NOMO-1 treated with DMSO at 0.1 percent for 48 hours (cell line): ENCODE data around the gene CASK.
"Not testable (repeated sequence)": the region's sequence is repeated elsewhere in the genome, so short reads cannot be mapped to it uniquely, and the experiment has no call there.

Experiments
- DNase-seq: peaks from one replicate; lab custom pipeline; 2025; ENCODE audit not compliant: unreplicated experiment; lab: John Stamatoyannopoulos, UW

CASK gene

DNA sequence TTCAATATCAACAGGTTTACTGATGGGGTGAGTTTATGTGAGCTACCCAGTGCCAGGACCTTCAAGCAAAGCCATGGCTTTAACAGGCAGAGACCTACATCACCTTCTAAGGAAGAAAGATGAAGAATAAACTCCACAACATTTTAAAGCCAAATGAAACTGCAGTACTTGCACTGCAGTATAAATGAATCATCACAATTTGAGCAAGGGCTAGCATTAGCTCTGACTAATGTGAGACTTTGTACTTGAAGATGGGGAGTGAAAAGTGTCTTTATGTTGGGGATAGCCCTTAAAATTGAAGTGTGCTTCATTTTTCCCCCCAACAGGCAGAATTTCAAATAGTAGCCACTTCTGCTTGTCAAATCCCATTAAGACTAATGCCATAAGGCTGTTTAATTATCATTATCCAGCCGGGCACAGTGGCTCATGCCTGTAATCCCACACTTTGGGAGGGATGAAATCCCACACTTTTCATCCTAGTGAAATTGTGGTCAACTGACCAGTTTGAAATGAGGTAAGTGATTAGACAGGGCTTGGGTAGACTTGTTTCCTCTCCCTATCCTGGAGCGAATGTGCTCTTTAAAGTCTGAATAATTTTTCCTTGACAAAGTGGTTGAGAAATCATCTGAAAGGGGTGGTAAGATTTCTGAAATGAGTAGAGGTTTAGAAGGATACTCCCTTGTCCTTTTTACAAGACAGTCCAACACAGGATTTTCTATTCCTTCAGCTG, 261.8 kb downstream of the CASK start:
- no peak for DNase-seq

DNA sequence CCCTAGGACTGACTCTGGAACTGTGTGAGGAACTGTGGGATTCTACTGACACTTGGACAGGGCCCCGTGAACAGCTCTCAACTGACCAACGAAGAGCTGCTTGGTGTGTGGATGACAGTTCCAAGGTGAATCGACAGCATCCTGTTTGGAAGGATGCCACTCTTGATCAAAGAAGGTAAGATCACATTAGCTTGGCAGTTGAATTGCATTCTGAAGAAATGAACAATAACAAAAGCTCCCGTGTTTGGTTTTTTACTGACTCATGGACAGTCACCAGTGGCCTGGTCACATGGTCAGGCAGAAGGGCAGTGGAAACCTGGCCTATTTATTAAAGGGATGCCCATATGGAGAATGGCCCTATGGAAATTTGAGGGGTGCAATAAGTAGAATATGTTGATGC, 267.7 kb downstream of the CASK start:
- DNase-seq: no peak

GRCh38 chrX:41655101-41655500, 268.3 kb downstream of the CASK start:
- no peak for DNase-seq

GRCh38 chrX:41653125-41653524, 270.2 kb downstream of the CASK start:
- no peak for DNase-seq

DNA sequence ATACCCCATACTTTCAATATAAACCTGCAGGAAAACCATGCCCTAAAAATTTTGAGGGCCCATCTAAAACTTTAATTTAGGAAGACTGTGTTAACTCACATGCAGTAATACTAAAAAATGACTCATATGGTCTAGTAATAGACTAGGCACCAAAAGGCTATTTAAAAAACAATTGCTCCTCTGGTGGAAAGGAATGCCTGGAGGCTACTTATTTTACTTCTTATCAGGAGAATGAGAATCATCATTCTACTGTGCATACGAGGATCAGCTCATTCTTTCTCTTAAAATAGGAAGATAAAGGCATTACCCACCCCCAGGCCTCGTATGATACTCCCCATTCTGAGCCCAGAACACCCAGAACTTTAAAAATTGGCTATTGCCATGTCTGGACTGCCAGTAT, 277.2 kb downstream of the CASK start:
- not testable (repeated sequence) for DNase-seq

- peak; percentile 83 for DNase-seq
Observed at GRCh38 chrX:41634284-41634683, 289.1 kb downstream of the CASK start.

DNA sequence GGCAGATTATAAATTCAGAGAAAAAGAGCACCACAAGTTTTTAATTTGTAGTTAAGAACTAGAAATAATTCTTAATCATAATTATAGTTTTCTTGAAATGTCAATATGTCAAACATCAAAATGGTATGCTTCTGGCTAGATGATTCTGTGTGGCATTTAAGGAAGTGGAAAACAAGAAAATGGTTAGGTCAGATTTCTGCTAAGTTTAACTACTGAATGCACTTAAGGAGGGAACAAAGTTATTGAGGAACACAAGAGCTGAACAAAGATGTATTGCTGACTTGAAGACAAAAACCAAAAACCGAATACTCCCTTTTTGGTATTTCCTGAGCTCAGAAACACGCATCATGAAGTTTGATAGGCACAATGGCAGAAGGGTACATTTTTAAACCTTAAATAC, 293.3 kb downstream of the CASK start:
- DNase-seq: no peak

DNA sequence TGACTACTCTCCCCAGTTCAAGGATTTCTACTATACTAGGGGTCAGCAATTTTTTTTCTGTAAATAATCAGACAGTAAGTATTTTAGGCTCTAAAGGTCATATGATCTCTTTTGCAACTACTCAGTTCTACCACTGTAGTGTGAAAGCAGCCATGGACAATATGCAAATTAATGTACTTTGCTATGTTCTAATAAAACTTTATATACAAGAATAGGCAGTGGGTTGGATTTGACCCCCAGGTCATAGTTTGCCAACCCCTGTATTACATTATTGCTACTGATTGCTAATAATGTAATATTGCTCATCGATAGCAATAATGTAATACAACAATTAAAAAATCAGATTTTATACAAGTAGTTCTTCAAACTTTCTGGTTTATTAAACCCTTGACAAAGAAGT, 293.8 kb downstream of the CASK start:
- no peak for DNase-seq

GRCh38 chrX:41621222-41621723, 302.1 kb downstream of the CASK start:
- no peak for DNase-seq

DNA sequence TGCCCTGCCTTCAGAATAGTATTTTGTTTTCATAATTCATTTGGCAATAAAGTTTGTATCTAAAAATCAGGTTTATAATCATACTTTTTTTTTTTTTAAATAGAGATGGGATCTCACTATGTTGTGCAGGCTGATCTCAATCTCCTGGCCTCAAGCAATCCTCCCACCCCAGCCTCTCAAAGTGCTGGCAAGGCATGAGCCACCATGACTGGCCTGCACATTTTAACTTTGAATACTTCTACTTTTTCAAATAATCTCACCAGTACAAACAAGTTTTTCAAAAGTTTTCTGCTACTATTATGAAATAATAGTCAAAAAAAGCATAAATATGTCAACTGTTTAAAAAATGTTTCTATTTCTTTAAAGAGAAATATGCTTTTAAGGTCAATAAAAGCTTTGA, 304.1 kb downstream of the CASK start:
- no peak for DNase-seq

GRCh38 chrX:41616935-41617334, 306.4 kb downstream of the CASK start:
- no peak for DNase-seq

- DNase-seq: no peak
Observed at GRCh38 chrX:41616255-41616654, 307.1 kb downstream of the CASK start.

DNA sequence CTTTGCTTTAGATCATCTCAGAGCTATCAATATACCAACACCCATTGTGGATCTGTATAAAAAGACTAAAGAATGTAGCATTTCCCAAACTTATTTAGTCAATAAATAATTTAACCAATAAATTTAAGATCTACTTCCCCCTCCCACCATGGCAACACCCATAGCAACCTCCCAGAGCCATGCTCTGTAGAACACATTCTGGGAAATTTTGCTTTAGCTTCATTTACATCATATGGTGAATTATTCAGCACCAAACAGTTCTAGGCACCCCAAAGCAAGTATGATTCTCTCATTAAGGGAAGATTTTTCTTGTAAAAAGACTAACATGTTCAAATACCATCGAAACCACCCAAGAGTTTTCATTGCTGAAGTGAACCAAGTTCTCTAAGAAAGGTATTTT, 315.1 kb downstream of the CASK start:
- no peak for DNase-seq

GRCh38 chrX:41607264-41607832, 316.0 kb downstream of the CASK start:
- no peak for DNase-seq

DNA sequence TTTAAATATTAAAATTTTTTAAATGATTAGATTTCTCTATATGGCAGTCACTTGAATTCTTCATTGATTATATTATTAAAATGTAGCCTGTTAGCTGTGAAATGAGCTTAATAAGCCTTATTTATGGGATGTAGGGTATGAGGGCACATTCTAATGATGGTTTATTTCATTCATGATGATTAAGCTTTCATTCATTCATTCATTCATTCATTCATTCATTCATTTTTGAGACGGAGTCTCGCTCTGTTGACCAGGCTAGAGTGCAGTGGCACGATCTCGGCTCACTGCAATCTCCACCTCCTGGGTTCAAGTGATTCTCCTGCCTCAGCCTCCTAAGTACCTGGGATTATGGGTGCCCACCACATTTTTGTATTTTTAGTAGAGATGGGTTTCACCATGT, 317.3 kb downstream of the CASK start:
- not testable (repeated sequence) for DNase-seq

DNA sequence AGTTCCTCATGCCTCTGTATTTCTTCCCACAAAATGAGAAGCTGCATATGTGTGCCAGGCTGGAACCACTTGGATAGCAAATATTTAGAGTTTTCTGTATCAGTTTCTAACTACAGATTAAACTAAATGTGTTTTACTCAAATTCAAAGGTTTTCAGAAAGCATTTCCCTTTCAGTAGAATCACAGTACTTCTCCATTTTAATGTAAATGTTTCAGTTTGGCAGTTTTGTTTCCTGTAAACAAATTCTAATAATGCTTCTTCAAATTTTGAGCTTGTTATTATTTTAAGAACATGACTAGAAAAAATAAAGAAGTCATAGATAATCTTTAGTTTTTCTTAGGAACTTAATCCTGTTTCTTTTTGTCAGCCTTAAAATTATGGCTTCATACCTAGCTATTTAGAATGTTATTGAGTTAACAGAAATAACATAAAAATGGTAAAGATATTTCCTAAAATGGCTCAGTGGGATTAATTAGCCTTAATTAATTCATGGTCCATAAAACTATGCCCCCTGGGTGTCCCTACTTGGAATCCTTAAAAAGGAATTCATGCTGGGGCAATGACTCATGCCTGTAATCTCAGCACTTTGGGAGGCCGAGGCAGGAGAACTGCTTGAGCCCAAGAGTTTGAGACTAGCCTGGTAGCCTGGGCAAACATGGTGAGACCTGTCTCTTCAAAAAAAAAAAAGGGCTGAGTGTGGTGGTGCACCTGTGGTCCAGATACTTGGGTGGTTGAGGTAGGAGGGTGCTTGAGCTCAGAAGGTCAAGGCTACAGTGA, 318.4 kb downstream of the CASK start:
- no peak for DNase-seq

GRCh38 chrX:41604177-41604576, 319.2 kb downstream of the CASK start:
- no peak for DNase-seq

GRCh38 chrX:41603596-41603995, 319.8 kb downstream of the CASK start:
- DNase-seq: no peak

DNA sequence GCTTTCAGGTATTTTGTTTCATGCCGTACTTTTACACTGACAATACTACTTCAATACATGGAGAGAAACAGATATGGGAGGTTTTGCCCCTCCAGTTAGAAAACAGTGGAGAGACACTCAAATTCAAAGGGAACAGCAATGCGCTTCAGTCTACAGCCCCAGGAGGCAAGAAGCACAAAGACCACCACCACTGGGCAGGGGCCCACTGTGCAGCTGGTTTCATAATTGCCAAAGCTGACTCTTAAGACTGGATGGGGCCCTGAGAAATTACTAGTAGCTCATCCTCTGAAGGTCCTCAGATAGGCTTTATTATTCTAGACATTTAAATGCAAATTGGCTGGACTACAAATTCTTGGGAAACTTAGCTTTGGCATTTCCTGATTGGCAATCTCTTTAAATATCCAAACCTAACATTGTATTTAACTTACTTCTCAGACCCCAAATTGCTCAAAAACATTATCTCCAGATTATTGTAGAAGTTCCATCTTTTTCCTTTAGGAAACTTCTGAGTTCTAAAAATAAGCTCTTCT, 320.5 kb downstream of the CASK start:
- no peak for DNase-seq

DNA sequence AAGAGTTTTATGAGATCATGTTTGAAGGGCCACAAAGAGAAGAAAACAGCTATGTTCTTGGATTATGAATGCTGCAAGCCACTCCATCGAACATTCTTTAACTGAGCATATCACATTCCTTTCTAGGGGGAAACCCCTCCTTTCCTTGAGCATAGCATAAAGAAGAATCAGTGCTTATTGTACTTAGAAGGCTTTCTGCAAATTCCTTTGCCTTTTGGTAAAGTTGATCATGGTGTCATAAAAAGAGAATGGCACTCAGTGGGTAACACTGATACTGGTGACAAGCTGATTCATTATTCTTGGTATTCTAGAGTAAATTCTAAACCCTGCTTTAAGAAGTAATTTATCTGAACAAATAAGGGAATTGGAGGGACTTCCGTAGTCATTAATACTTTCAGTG, 323.1 kb downstream of the CASK start:
- DNase-seq: no peak

- DNase-seq: no peak
Observed at GRCh38 chrX:41599507-41599906, 323.8 kb downstream of the CASK start.

- no peak for DNase-seq
Observed at GRCh38 chrX:41596596-41596995, 326.8 kb downstream of the CASK start.
